Glomerular visceral epithelial cell (primary cell): ENCODE results near the gene OR2AG2.
"Not testable (repeated sequence)": the region's sequence is repeated elsewhere in the genome, so short reads cannot be mapped to it uniquely, and the experiment has no call there.

ENCODE experiments used
- DNase-seq: peaks from one replicate; pipeline ENCODE4 v3.0.0-alpha.2; 2016; ENCODE audit errors: extremely low spot score

The OR2AG2 gene, protein sequence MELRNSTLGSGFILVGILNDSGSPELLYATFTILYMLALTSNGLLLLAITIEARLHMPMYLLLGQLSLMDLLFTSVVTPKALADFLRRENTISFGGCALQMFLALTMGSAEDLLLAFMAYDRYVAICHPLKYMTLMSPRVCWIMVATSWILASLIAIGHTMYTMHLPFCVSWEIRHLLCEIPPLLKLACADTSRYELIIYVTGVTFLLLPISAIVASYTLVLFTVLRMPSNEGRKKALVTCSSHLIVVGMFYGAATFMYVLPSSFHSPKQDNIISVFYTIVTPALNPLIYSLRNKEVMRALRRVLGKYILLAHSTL

GRCh38 chr11:6771926-6772893 lies at the start of gene OR2AG2:
TSS of gene OR2AG2 (minus strand) at chr11:6771976. CDS start at chr11:6768957, 3,019 bp downstream.
- no peak for DNase-seq

DNA sequence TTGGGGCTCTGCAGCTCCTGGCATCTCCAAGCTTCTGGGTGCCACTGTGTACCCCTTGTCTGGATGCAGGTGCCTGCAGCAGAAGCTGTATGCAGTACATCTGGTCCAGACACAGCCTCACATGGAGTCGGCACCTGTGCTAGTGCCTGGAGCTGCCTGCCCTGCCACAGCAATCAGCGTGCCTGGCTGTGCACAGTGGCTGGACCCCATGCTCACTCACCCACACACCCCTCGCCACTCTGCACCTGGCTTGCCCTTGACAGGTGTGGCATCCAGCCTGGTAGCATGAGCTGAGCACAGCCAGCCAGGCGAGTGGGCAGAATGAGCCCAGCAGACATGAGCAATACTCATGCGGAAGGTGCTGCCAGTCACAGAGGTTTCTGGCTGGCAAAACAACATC lies 47.2 kb upstream of the OR2AG2 start:
- no peak for DNase-seq

GRCh38 chr11:6817694-6818093 lies 45.9 kb upstream of the OR2AG2 start:
- no peak for DNase-seq

DNA sequence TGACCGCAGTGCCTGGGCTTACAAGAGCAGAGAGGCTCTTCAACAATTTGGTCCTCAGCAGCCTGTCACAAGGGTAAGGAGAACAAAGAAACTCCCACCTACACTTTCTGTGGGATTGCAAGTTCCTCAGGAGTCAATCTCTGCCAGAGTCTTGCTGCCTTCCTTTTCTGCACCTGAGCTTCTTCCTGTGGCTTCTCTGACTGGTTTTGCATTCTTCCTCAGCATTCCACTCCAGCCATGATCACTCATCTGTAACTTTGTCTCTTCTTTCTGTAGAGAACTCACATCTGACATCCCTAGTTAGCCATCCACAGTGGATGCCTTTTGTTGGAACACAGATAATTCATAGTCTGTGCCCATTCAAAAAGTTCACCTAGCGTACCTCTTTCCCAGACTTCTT lies 41.9 kb upstream of the OR2AG2 start:
- peak; percentile 40 for DNase-seq

DNA sequence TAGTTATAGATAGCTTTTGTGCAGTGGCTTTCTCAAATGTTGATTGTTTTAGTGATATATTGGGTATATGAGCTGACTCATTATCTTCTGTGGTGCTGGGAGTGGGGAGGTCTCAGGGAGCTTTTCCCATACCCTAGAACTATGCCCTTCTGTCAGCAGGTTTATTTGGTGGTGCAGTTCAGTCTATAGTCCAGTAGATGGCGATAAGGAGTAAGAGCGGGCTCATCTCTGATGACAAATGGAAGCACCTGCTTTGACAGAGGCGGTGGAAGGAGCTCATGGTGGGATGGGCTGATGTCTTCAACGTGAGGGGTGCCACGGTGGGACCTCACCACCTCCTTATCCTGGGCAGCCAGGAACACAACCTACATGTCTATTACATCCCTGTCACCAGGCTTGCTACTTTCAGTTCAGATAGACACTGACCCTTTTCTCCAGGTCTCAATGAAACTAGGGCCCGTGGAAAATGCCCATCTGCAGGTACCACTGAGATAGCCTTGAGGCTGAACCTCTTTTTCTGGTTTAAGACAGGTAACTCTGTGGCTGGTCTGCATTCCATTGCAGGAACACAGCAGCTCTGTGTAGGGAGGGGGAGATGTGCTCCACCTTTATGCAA lies 40.7 kb upstream of the OR2AG2 start:
- DNase-seq = peak; percentile 46

GRCh38 chr11:6801075-6801474 lies 29.3 kb upstream of the OR2AG2 start:
- DNase-seq = not testable (repeated sequence)

GRCh38 chr11:6799402-6799801 lies 27.6 kb upstream of the OR2AG2 start, which contains the start of gene OR6A2:
TSS of gene OR6A2 (minus strand) at chr11:6799689. CDS start at chr11:6795708, 3,981 bp downstream.
- DNase-seq = no peak

DNA sequence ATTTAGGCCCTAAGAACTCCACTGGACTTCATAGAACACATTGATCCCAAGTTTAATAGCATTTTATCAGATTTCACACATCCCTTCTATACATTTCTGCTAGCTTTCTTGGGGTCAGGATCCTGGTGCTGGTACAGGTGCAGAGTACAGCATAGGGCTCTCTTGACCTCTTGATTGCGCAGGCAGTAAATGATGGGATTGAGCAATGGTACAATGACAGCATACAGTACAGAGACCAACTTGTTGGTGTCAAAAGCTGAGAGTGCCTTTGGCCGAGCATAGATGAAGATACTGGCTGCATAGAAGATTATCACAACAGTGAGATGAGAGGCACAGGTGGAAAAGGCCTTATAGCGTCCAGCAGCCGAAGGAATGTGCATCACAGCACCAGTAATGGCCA lies 22.9 kb upstream of the OR2AG2 start:
- DNase-seq = no peak

GRCh38 chr11:6790546-6790945 lies 18.8 kb upstream of the OR2AG2 start:
- no peak for DNase-seq

GRCh38 chr11:6782720-6783119 lies 10.9 kb upstream of the OR2AG2 start, which contains the start of gene OR2AG1:
TSS of gene OR2AG1 (plus strand) at chr11:6783020. CDS start at chr11:6785038, 2,018 bp downstream.
- DNase-seq = no peak

GRCh38 chr11:6780829-6781228 lies 9.1 kb upstream of the OR2AG2 start:
- no peak for DNase-seq

- no peak for DNase-seq
Observed at GRCh38 chr11:6778518-6778917, 6.7 kb upstream of the OR2AG2 start.

GRCh38 chr11:6757373-6757967 lies 14.3 kb downstream of the OR2AG2 start:
- peak; percentile 39 for DNase-seq

GRCh38 chr11:6755953-6756347 lies 15.8 kb downstream of the OR2AG2 start:
- DNase-seq = no peak

DNA sequence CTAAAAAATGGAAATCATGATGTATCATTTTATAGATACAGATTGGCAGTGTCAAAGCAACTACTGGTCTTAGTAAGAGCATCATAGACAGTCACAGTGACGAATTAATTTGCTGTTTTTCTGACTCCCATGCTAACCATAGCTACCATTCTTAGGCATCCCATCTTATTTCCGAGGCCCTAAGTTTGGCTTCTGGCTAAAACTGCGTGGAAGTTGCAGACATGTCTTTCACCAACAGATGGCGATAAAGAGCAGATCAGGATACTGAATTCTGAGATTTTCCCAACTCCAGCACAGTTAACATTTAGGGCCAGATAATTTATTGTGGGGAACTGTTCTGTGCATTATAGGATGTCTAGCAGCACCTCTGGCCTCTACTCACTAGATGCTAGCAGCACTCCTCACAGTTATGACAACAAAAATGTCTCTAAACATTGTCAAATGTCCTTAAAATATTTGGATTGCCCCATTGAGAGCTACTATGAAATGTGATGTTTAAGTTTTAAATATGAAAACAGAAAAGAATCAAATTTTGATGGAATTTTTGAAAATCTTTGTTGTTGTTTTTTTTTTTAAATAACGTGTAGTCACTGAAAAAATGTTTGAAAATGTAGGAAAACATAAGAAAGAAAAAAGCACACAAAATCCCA lies 16.3 kb downstream of the OR2AG2 start:
- DNase-seq = peak; percentile 32

DNA sequence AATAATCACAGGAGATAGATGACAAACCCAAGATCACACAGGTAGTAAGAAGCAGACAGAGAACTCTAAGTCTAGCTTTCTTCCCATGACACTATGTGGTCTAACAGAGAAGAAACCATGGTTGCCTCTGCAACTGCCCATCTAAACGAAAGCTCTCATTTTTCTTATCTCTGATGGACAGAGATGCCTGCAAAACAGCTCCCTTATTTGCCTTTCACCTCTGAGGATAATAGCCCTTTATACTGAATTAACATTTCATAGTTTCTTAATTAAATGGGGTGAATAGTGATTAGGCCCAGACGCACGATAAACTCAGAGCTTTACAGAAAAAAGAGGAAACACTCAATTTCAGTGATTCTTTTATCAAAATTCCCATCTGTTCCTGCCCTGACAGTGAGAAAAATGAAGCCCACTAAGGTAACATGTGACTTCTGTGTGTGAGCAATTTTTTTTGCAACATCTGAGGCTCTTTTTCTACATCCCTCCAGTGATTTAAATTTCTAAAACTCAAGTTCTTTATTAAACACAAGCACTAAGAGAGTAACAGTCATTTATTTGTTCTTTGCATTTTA lies 24.6 kb downstream of the OR2AG2 start:
- DNase-seq = no peak

- DNase-seq = no peak
Observed at GRCh38 chr11:6746626-6747025, 25.1 kb downstream of the OR2AG2 start.

- no peak for DNase-seq
Observed at GRCh38 chr11:6746086-6746618, 25.6 kb downstream of the OR2AG2 start.

GRCh38 chr11:6745465-6746015 lies 26.2 kb downstream of the OR2AG2 start:
- no peak for DNase-seq

- no peak for DNase-seq
Observed at GRCh38 chr11:6745018-6745417, 26.8 kb downstream of the OR2AG2 start.
